HepG2 (cell line): Measurements from ENCODE around the gene LRRC3. TPM values are rescaled to one million over a fixed set of nuclear protein-coding genes. Genes with fewer than 3 reads are reported as not detected.
A peak's percentile ranks its signal among the peaks of the same experiment; 100 is the strongest.

Experiments used
- FOXC1 ChIP-seq: sonication (generic); formaldehyde crosslinking; IDR thresholded peaks from 2 replicates; pipeline ENCODE4 v1.8.0; 2022; ENCODE audit warnings: mild to moderate bottlenecking, missing genetic modification reagents, borderline replicate concordance
- FOXP1 ChIP-seq, 2 experiments: fragments of 450-650 bp in 1 of 2; IDR thresholded peaks; 2 replicates each; pipeline ENCODE4 v1.6.1; 2017 to 2018; ENCODE audit warnings: antibody characterized with exemption in 1 of 2
- HNF4A ChIP-seq: sonication (generic); formaldehyde crosslinking; IDR thresholded peaks from 2 replicates; pipeline ENCODE4 v1.4.0; 2020; ENCODE audit warnings: missing genetic modification reagents
- HNRNPK ChIP-seq: fragments of 200-400 bp; formaldehyde crosslinking; IDR thresholded peaks from 2 replicates; pipeline ENCODE4 v1.6.1; 2018; ENCODE audit warnings: low read length, low read depth, moderate library complexity, mild to moderate bottlenecking; ENCODE audit not compliant: poor library complexity, severe bottlenecking
- KAT7 ChIP-seq: IDR thresholded peaks from 2 replicates; pipeline ENCODE4 v1.6.1; 2018; ENCODE audit warnings: borderline replicate concordance, missing compliant biosample characterization
- KMT2B ChIP-seq: IDR thresholded peaks from 2 replicates; pipeline ENCODE4 v1.6.1; 2016; ENCODE audit warnings: missing genetic modification reagents, missing compliant biosample characterization
- MAFG ChIP-seq: sonication (generic); formaldehyde crosslinking; IDR thresholded peaks from 2 replicates; pipeline ENCODE4 v1.5.1; 2020; ENCODE audit warnings: mild to moderate bottlenecking, missing genetic modification reagents
- MXD3 ChIP-seq: IDR thresholded peaks from 2 replicates; pipeline ENCODE4 v1.6.1; 2016; ENCODE audit warnings: mild to moderate bottlenecking, missing biosample characterization, missing genetic modification reagents
- NFE2 ChIP-seq: sonication (generic); formaldehyde crosslinking; IDR thresholded peaks from 2 replicates; pipeline ENCODE4 v1.4.0; 2020; ENCODE audit warnings: missing genetic modification reagents
- NFIB ChIP-seq: sonication (generic); formaldehyde crosslinking; IDR thresholded peaks from 2 replicates; pipeline ENCODE4 v1.9.0; 2021; ENCODE audit warnings: missing genetic modification reagents, mild to moderate bottlenecking, borderline replicate concordance
- PLSCR1 ChIP-seq: sonication (generic); formaldehyde crosslinking; IDR thresholded peaks from 2 replicates; pipeline ENCODE4 v1.5.0; 2020; ENCODE audit warnings: missing genetic modification reagents, mild to moderate bottlenecking, borderline replicate concordance
- SMAD1 ChIP-seq: sonication (generic); formaldehyde crosslinking; IDR thresholded peaks from 2 replicates; pipeline ENCODE4 v1.4.0; 2020; ENCODE audit warnings: missing genetic modification reagents, low read depth, mild to moderate bottlenecking, borderline replicate concordance
- TCF12 ChIP-seq, 2 experiments: fragments of 450-650 bp in 1 of 2; sonication (generic) in 1 of 2; formaldehyde crosslinking in 1 of 2; IDR thresholded peaks; 2 replicates each; pipeline versions ENCODE4 v1.6.1 to v1.8.0; 2017 to 2022; ENCODE audit warnings: antibody characterized with exemption in 1 of 2, mild to moderate bottlenecking in 1 of 2, missing genetic modification reagents in 1 of 2, moderate library complexity in 1 of 2
- TRAFD1 ChIP-seq: sonication (generic); formaldehyde crosslinking; IDR thresholded peaks from 2 replicates; pipeline ENCODE4 v1.5.1; 2020; ENCODE audit warnings: missing genetic modification reagents, mild to moderate bottlenecking, borderline replicate concordance
- ZBTB25 ChIP-seq: IDR thresholded peaks from 2 replicates; pipeline ENCODE4 v1.6.1; 2018; ENCODE audit warnings: missing genetic modification reagents
- ZGPAT ChIP-seq: IDR thresholded peaks from 2 replicates; pipeline ENCODE4 v1.6.1; 2016; ENCODE audit warnings: mild to moderate bottlenecking
- ZKSCAN1 ChIP-seq: fragments of 150-350 bp; IDR thresholded peaks from 2 replicates; pipeline ENCODE4 v1.6.1; 2014; ENCODE audit warnings: low read length
- ZNF251 ChIP-seq: sonication (generic); formaldehyde crosslinking; IDR thresholded peaks from 2 replicates; pipeline ENCODE4 v1.9.0; 2021; ENCODE audit warnings: mild to moderate bottlenecking, missing genetic modification reagents
- ZNF501 ChIP-seq: sonication (generic); formaldehyde crosslinking; IDR thresholded peaks from 2 replicates; pipeline ENCODE4 v1.5.1; 2020; ENCODE audit warnings: mild to moderate bottlenecking, moderate library complexity, missing genetic modification reagents
- ZNF713 ChIP-seq: sonication (generic); formaldehyde crosslinking; IDR thresholded peaks from 2 replicates; pipeline ENCODE4 v1.4.0; 2020; ENCODE audit warnings: mild to moderate bottlenecking, missing genetic modification reagents
- ZSCAN30 ChIP-seq: sonication (generic); formaldehyde crosslinking; IDR thresholded peaks from 2 replicates; pipeline ENCODE4 v1.5.0; 2020; ENCODE audit warnings: mild to moderate bottlenecking, missing genetic modification reagents
- ZUFSP ChIP-seq: sonication (generic); formaldehyde crosslinking; IDR thresholded peaks from 2 replicates; pipeline ENCODE4 v1.9.0; 2021; ENCODE audit warnings: missing genetic modification reagents, mild to moderate bottlenecking, borderline replicate concordance
- polyA plus RNA-seq, 8 experiments: library from polyadenylated mRNA; depleted of rRNA in 3 of 8; stranded (reverse) in 7 of 8; unstranded in 1 of 8; fragments of >200 nt; fragmentation: Illumina TruSeq in 4 of 8; extraction: Trizol in 4 of 8; gene quantifications; 2 replicates each; pipeline versions ENCODE4 v1.2.1 to v1.2.3, GENCODE V29; 2011 to 2016; ENCODE audit warnings: low read depth in 4 of 8, missing spikeins in 1 of 8, mixed read lengths in 1 of 8; ENCODE audit not compliant: insufficient read depth in 1 of 8
- total RNA-seq, 5 experiments: library from RNA; depleted of rRNA; stranded (reverse); fragments of >200 nt; fragmentation: Illumina TruSeq; extraction: Trizol; gene quantifications; 2 replicates each; pipeline ENCODE4 v1.2.3, GENCODE V29; 2016; ENCODE audit warnings: low read depth in 1 of 5

The LRRC3 gene
- total and polyA plus RNA-seq, 2 of the 13 experiments (the other 11 are each of a cell fraction or from before 2014, with no cell fraction given): 4.8 to 16.5 TPM

GRCh38 chr21:44482581-44483287 is 27.4 kb downstream of the LRRC3 start (continued):
- no peak for TF ChIP-seq ZSCAN30
- no peak for TF ChIP-seq MXD3 (CRISPR knock-in tag)
- no peak for TF ChIP-seq TRAFD1
- TF ChIP-seq FOXC1: peak; percentile 63; the same call in 1 of the 2 replicates
- TF ChIP-seq ZNF501 (CRISPR knock-in tag): no peak
- TF ChIP-seq MAFG (CRISPR knock-in tag): no peak
- no peak for TF ChIP-seq ZKSCAN1
- no peak for TF ChIP-seq NFE2 (CRISPR knock-in tag)
- no peak for TF ChIP-seq KMT2B
- no peak for TF ChIP-seq ZUFSP (CRISPR knock-in tag)
- TF ChIP-seq TCF12 (IDR thresholded peaks at IDR 0.05): no peak
- TF ChIP-seq TCF12 (CRISPR knock-in tag; IDR thresholded peaks at IDR 0.05): no peak
- no peak for TF ChIP-seq NFIB
- no peak for TF ChIP-seq ZNF713 (CRISPR knock-in tag)
- no peak for TF ChIP-seq HNRNPK
- no peak for TF ChIP-seq PLSCR1
- TF ChIP-seq FOXP1 (IDR thresholded peaks at IDR 0.05): no peak
- TF ChIP-seq FOXP1 (CRISPR knock-in tag; IDR thresholded peaks at IDR 0.05): peak; percentile 30
- no peak for TF ChIP-seq HNF4A (CRISPR knock-in tag)
- TF ChIP-seq ZGPAT (CRISPR knock-in tag): peak; percentile 64
- no peak for TF ChIP-seq ZNF251 (CRISPR knock-in tag)
- TF ChIP-seq SMAD1 (CRISPR knock-in tag): no peak
- peak; percentile 32; the same call in 1 of the 2 replicates for TF ChIP-seq KAT7 (CRISPR knock-in tag)
- no peak for TF ChIP-seq ZBTB25
